ENCODE results near the gene ACR.

GRCh38 chr22:50713571-50714056 is 24.4 kb upstream of the ACR start:
- no peak for TF ChIP-seq CTCF (IDR thresholded peaks at IDR 0.05)
- no peak for TF ChIP-seq POLR2AphosphoS5 (IDR thresholded peaks at IDR 0.05; ENCODE audit: low read depth, low read length)
- no peak for TF ChIP-seq REST (IDR thresholded peaks at IDR 0.05; ENCODE audit: insufficient read depth in 1 of 2, low read depth in 2 of 2, low read length in 1 of 2)
- no peak for TF ChIP-seq SIN3A (IDR thresholded peaks at IDR 0.05; ENCODE audit: borderline replicate concordance, insufficient read depth, low read depth, low read length)

All from Panc1 (cell line).